GM18502 (cell line): ENCODE data around the gene REG4.
"Not testable (repeated sequence)": the region's sequence is repeated elsewhere in the genome, so short reads cannot be mapped to it uniquely, and the experiment has no call there.

Experiments used
- ATAC-seq: cut with Tn5 transposase; IDR thresholded peaks from one replicate; pipeline ENCODE4 v1.9.1; 2021; ENCODE audit warnings: mild to moderate bottlenecking; ENCODE audit not compliant: unreplicated experiment, poor library complexity

REG4 gene

GRCh38 chr1:119808972-119809550 lies 2.2 kb downstream of the REG4 start:
- peak; percentile 83 for ATAC-seq

GRCh38 chr1:119808491-119808890 lies 2.8 kb downstream of the REG4 start:
- no peak for ATAC-seq

- ATAC-seq, result no peak
These were observed 4.8 kb downstream of the REG4 start for GRCh38 chr1:119806489-119806888.

GRCh38 chr1:119805746-119806145 lies 5.5 kb downstream of the REG4 start:
- no peak for ATAC-seq

- ATAC-seq, result no peak
These were observed 6.0 kb downstream of the REG4 start for GRCh38 chr1:119805247-119805646.

GRCh38 chr1:119799599-119800177 lies 11.6 kb downstream of the REG4 start:
- no peak for ATAC-seq

- ATAC-seq, result no peak
These were observed 12.3 kb downstream of the REG4 start for GRCh38 chr1:119799003-119799402.

GRCh38 chr1:119797606-119798005 lies 13.7 kb downstream of the REG4 start:
- ATAC-seq, result no peak

GRCh38 chr1:119797162-119797561 lies 14.1 kb downstream of the REG4 start:
- ATAC-seq, result no peak

- no peak for ATAC-seq
These were observed 15.7 kb downstream of the REG4 start for GRCh38 chr1:119795261-119796200.

GRCh38 chr1:119794876-119795240 lies 16.4 kb downstream of the REG4 start:
- ATAC-seq, result no peak

GRCh38 chr1:119794230-119794875 lies 16.9 kb downstream of the REG4 start:
- ATAC-seq, result no peak

GRCh38 chr1:119791377-119791776 lies 19.9 kb downstream of the REG4 start:
- no peak for ATAC-seq

- ATAC-seq, result no peak
These were observed 20.6 kb downstream of the REG4 start for GRCh38 chr1:119790451-119791198.

- ATAC-seq, result no peak
These were observed 23.5 kb downstream of the REG4 start for GRCh38 chr1:119787776-119788175.

GRCh38 chr1:119786473-119787050 lies 24.7 kb downstream of the REG4 start:
- ATAC-seq, result not testable (repeated sequence)

- not testable (repeated sequence) for ATAC-seq
These were observed 25.2 kb downstream of the REG4 start for GRCh38 chr1:119786046-119786445.

GRCh38 chr1:119784191-119784781 lies 27.0 kb downstream of the REG4 start:
- ATAC-seq, result no peak

- ATAC-seq, result no peak
These were observed 27.7 kb downstream of the REG4 start for GRCh38 chr1:119783354-119784185.
